ENCODE results near the gene EIF2B5.
"Not testable (repeated sequence)": the region's sequence is repeated elsewhere in the genome, so short reads cannot be mapped to it uniquely, and the experiment has no call there.

The EIF2B5 gene

DNA sequence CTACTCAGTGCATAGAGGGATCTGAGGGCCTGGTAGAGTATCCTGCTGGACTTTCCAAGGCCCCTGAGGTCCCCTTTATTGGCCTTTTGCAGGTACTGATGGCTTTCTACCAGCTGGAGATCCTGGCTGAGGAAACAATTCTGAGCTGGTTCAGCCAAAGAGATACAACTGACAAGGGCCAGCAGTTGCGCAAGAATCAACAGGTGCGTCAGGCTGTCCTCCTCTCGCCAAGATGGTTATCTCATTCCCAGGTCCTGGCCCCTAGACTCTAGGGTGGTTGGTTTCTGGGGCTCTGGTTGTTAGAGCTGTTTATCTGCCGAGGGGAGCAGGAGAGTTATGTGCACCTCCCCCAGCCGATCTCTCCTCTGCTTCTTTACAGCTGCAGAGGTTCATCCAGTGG lies 9.3 kb downstream of the EIF2B5 start:
- Histone ChIP-seq H3K27ac (ENCODE audit: insufficient read depth, low read depth, low read length, poor library complexity, severe bottlenecking) (no peak overlapping the region), H3K36me3 (ENCODE audit: control insufficient read depth, insufficient read depth, low read length) (peaks cover 23% of the 10 kb centered on the region), H3K4me3 (ENCODE audit: insufficient read depth, low read depth, low read length) (no peak overlapping the region), H3K27me3 (ENCODE audit: control insufficient read depth, insufficient read depth, low read length, poor library complexity, severe bottlenecking) (no peaks in the 10 kb centered on the region), H3K9me3 (ENCODE audit: control insufficient read depth, low read length) (no peaks in the 10 kb centered on the region), H3K4me1 (ENCODE audit: control insufficient read depth, insufficient read depth, low read length) (no peaks in the 10 kb centered on the region)
- WGBS, 2 experiments, result 94 to 95% methylated on average over 5 of the region's 5 CpGs

DNA sequence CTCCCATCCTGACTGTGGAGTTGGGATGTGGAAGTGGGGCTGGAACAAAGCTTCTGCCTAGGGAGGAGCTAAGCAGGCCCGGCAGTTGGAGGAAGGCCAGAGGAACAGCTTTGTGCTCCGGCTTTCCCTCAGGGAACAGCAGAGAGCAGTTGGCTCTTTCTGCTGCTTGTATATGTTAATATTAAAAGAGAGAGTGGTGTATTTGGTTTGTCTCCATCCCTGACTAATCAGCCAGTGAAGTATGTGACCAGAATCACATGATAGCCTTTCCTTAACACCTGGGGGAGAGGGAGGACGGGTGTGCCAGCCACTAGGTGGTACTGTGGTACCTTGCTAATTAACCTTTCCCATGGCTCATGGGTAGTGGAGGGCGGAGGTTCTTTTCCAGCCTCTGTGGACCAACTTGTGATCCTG lies 10.0 kb downstream of the EIF2B5 start:
- Histone ChIP-seq H3K4me1 (ENCODE audit: control insufficient read depth, insufficient read depth, low read length) (no peaks in the 10 kb centered on the region), H3K4me3 (ENCODE audit: insufficient read depth, low read depth, low read length) (no peak overlapping the region), H3K27me3 (ENCODE audit: control insufficient read depth, insufficient read depth, low read length, poor library complexity, severe bottlenecking) (no peaks in the 10 kb centered on the region), H3K36me3 (ENCODE audit: control insufficient read depth, insufficient read depth, low read length) (peaks cover 23% of the 10 kb centered on the region), H3K9me3 (ENCODE audit: control insufficient read depth, low read length) (no peaks in the 10 kb centered on the region), H3K27ac (ENCODE audit: insufficient read depth, low read depth, low read length, poor library complexity, severe bottlenecking) (no peak overlapping the region)
- WGBS, 2 experiments, result 82 to 86% methylated on average over 4 of the region's 4 CpGs

DNA sequence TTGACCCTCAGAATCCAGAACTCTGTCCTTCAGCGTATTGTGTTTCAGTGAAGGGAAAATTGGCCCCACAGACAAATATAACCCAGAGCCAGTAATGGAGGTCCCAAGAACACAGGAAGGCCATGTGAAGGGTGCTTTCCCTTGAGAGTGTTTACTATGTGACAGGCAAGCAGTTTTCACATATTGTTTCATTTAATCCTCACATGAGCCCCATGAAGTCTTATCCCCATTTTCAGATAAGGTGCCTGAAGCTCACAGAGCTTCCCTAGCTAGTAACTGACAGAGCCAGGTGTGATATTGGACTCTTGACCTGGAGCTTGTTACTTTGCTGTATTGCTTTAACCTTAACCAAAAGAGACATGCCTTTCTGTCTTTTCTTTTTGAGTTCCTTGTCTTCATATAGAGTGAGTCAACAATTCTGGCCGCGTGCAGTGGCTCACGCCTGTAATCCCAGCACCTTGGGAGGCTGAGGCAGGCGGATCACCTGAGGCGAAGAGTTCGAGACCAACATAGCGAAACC lies 10.7 kb downstream of the EIF2B5 start:
- WGBS, 2 experiments, result 91 to 93% methylated on average over 8 of the region's 8 CpGs
- no peaks in the 10 kb centered on the region for H3K4me1 ChIP-seq (ENCODE audit: control insufficient read depth, insufficient read depth, low read length)
- no peak overlapping the region for H3K4me3 ChIP-seq (ENCODE audit: insufficient read depth, low read depth, low read length)
- H3K9me3 ChIP-seq (ENCODE audit: control insufficient read depth, low read length), result no peaks in the 10 kb centered on the region
- peaks cover 23% of the 10 kb centered on the region for H3K36me3 ChIP-seq (ENCODE audit: control insufficient read depth, insufficient read depth, low read length)
- H3K27me3 ChIP-seq (ENCODE audit: control insufficient read depth, insufficient read depth, low read length, poor library complexity, severe bottlenecking), result no peaks in the 10 kb centered on the region
- H3K27ac ChIP-seq (ENCODE audit: insufficient read depth, low read depth, low read length, poor library complexity, severe bottlenecking), result no peak overlapping the region

DNA sequence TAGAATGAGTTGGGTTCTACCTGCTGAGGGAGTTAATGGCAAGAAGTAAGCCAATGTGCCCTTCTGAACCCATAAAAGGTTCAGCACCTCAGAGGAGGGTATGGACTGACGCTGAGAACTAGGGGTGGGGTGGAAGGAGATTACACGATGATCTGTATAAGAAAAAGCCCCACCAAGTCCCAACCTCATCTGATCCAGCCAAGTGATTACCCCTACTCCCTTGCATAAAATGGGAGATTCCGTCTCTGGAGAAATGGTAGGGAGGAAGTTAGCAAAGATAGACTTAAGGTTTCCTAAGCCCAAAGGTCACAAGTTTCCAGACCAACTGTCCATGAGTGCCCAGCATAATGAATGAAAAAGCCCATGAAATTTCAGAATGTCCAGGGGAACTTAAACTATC lies 12.9 kb downstream of the EIF2B5 start:
- no peaks in the 10 kb centered on the region for H3K4me1 ChIP-seq (ENCODE audit: control insufficient read depth, insufficient read depth, low read length)
- peaks cover 22% of the 10 kb centered on the region for H3K36me3 ChIP-seq (ENCODE audit: control insufficient read depth, insufficient read depth, low read length)
- H3K9me3 ChIP-seq (ENCODE audit: control insufficient read depth, low read length), result no peaks in the 10 kb centered on the region
- H3K4me3 ChIP-seq (ENCODE audit: insufficient read depth, low read depth, low read length), result no peak overlapping the region
- 95 to 98% methylated on average over 3 of the region's 3 CpGs for WGBS, 2 experiments
- H3K27me3 ChIP-seq (ENCODE audit: control insufficient read depth, insufficient read depth, low read length, poor library complexity, severe bottlenecking), result no peaks in the 10 kb centered on the region
- no peak overlapping the region for H3K27ac ChIP-seq (ENCODE audit: insufficient read depth, low read depth, low read length, poor library complexity, severe bottlenecking)

DNA sequence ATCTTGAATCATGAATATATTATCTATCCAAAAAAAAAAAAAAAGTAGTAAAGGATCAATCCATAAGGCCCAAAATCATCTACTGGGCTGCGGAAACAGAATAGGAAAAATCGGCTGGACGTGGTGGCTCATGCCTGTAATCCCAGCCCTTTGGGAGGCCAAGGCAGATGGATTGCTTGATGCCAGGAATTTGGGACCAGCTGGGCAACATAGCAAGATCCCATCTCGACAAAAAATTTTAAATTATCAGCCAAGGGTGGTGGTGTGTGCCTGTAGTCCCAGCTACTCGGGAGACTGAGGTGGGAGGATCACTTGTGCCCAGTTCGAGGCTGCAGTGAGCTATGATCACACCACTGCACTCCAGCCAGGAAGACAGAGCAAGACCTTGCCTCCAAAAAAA lies 14.0 kb downstream of the EIF2B5 start:
- H3K36me3 ChIP-seq (ENCODE audit: control insufficient read depth, insufficient read depth, low read length), result peaks cover 12% of the 10 kb centered on the region
- no peaks in the 10 kb centered on the region for H3K27me3 ChIP-seq (ENCODE audit: control insufficient read depth, insufficient read depth, low read length, poor library complexity, severe bottlenecking)
- H3K27ac ChIP-seq (ENCODE audit: insufficient read depth, low read depth, low read length, poor library complexity, severe bottlenecking), result no peak overlapping the region
- no peak overlapping the region for H3K4me3 ChIP-seq (ENCODE audit: insufficient read depth, low read depth, low read length)
- 90 to 93% methylated on average over 6 of the region's 6 CpGs for WGBS, 2 experiments
- no peaks in the 10 kb centered on the region for H3K4me1 ChIP-seq (ENCODE audit: control insufficient read depth, insufficient read depth, low read length)
- no peaks in the 10 kb centered on the region for H3K9me3 ChIP-seq (ENCODE audit: control insufficient read depth, low read length)

DNA sequence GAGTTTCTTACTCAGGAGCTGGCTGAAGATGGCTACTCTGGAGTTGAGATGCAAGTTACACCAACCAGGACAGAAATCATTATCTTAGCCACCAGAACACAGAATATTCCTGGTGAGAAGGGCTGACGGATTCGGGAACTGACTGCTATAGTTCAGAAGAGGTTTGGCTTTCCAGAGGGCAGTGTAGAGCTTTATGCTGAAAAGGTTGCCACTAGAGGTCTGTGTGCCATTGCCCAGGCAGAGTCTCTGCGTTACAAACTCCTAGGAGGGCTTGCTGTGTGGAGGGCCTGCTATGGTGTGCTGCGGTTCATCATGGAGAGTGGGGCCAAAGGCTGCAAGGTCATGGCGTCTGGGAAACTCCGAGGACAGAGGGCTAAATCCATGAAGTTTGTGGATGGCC lies 14.6 kb downstream of the EIF2B5 start:
- not testable (repeated sequence) for H3K4me3 ChIP-seq (ENCODE audit: insufficient read depth, low read depth, low read length); H3K4me1 ChIP-seq (ENCODE audit: control insufficient read depth, insufficient read depth, low read length); H3K9me3 ChIP-seq (ENCODE audit: control insufficient read depth, low read length); H3K36me3 ChIP-seq (ENCODE audit: control insufficient read depth, insufficient read depth, low read length); H3K27me3 ChIP-seq (ENCODE audit: control insufficient read depth, insufficient read depth, low read length, poor library complexity, severe bottlenecking); H3K27ac ChIP-seq (ENCODE audit: insufficient read depth, low read depth, low read length, poor library complexity, severe bottlenecking)
- 76 to 78% methylated on average over 6 of the region's 6 CpGs for WGBS, 2 experiments

DNA sequence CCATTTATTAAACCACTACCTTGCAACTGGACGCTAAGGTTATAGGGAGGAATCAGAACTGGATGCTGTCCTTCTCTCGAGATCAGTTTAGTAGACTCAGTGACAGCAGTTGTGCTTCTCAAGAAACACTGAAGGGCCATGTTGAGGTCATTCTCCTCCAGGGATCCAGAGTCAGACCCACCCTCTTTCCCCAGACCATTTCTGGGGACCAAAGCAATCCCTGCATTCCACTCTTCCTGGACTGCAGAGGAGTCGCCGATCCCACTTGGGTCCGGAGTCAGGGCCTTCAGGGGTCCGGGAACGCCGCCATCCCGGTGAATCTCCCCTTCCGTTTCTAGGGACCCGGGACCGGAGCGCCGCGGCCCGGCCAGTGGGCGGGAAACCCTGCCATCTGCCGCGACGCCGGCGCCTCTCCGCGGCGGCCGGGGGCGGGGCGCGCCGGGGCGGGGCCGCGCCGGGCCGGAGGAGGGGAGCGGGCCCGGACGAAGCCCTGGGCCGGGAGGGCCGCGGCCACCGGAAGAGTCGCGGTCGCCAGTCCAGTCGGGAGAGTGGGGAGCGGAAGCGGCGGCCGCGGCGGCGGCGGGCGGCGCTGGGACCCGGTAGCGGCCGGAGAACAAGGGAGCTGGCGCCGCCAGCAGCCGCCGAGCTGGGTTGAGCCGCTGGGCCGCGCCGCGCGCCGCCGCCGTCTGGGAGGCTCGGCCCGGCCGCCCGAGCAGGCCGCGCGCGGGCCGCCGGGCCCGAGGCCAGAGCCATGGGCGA lies 19.9 kb downstream of the EIF2B5 start, which contains the start of gene DVL3:
TSS of gene DVL3 (plus strand) at position 493 of the 759 bp plus-strand sequence. CDS start at position 752, 259 bp downstream.
- no peaks in the 10 kb centered on the region for H3K36me3 ChIP-seq (ENCODE audit: control insufficient read depth, insufficient read depth, low read length)
- peak within 1 kb of the TSS; percentile 89 for H3K4me3 ChIP-seq (ENCODE audit: insufficient read depth, low read depth, low read length)
- 1% methylated on average over 84 of the region's 84 CpGs for WGBS, 2 experiments
- no peaks in the 10 kb centered on the region for H3K9me3 ChIP-seq (ENCODE audit: control insufficient read depth, low read length)
- peaks cover 20% of the 10 kb centered on the region for H3K4me1 ChIP-seq (ENCODE audit: control insufficient read depth, insufficient read depth, low read length)
- H3K27ac ChIP-seq (ENCODE audit: insufficient read depth, low read depth, low read length, poor library complexity, severe bottlenecking), result peak within 1 kb of the TSS; percentile 90
- no peaks in the 10 kb centered on the region for H3K27me3 ChIP-seq (ENCODE audit: control insufficient read depth, insufficient read depth, low read length, poor library complexity, severe bottlenecking)

DNA sequence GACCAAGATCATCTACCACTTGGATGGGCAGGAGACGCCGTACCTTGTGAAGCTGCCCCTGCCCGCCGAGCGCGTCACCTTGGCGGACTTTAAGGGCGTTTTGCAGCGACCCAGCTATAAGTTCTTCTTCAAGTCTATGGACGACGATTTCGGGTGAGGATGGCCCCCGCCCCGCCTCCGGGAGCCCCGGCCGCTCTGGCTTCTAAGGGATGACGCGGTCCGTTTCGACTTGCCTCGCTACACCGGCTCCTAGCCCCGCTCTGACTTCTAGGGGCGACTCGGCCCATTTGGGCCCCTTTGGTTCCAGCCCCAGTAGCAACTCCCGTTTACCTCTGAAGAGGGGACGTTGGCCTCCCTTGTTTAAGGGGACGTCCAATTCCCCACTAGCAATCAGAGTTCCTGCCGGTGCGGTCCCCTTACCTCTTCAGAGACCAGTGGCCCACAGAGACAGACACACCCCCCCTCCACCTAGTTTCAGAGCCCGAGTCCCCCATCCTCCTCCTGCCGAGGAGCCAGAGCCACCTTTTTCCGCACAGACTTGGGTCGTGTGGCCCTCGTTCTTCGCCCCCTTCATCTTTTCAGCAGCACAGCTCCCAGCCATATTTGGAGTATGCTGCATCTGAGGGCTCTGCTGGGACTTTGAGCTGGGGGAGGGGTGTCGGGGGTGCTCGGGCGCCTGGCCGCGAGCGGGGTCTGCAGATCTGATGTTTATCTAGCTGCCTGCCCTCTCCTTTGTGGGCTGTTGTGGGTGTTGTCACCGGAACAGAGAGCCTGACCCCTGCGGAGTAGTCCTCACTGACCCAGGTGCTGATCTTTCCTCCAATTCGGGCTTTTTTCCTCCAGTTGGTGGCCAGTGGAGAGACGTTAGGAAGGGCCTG lies 20.7 kb downstream of the EIF2B5 start:
- Histone ChIP-seq H3K36me3 (ENCODE audit: control insufficient read depth, insufficient read depth, low read length) (no peaks in the 10 kb centered on the region), H3K4me1 (ENCODE audit: control insufficient read depth, insufficient read depth, low read length) (peaks cover 20% of the 10 kb centered on the region), H3K27ac (ENCODE audit: insufficient read depth, low read depth, low read length, poor library complexity, severe bottlenecking) (peak overlapping the region; percentile 78), H3K9me3 (ENCODE audit: control insufficient read depth, low read length) (no peaks in the 10 kb centered on the region), H3K27me3 (ENCODE audit: control insufficient read depth, insufficient read depth, low read length, poor library complexity, severe bottlenecking) (no peaks in the 10 kb centered on the region), H3K4me3 (ENCODE audit: insufficient read depth, low read depth, low read length) (peak overlapping the region; percentile 89)
- WGBS, 2 experiments, result 0% methylated on average over 47 of the region's 47 CpGs

DNA sequence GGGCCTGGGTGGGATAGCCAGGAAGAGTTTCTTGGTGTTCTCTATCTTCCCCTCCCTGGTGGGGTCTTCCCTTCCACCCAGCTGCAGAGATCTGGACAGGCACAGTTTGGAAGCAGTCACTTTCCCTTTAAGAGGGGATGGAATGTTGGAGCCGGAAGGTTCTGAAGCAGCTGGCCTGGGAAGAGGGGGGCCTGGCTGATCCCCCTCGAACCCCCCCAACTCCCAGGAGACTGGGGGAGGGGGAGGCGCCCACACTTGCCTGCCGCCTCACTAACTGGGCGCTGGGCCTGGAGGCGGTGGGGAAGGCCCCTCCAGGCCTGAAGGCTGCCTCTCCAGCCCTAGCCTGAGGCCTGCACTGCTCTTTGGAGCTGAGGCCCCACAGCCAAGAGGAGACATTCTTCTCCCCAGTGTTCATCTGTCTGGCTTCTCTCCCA lies 21.4 kb downstream of the EIF2B5 start:
- H3K27ac ChIP-seq (ENCODE audit: insufficient read depth, low read depth, low read length, poor library complexity, severe bottlenecking), result peak overlapping the region; percentile 57
- no peaks in the 10 kb centered on the region for H3K9me3 ChIP-seq (ENCODE audit: control insufficient read depth, low read length)
- H3K4me3 ChIP-seq (ENCODE audit: insufficient read depth, low read depth, low read length), result peak overlapping the region; percentile 89
- peaks cover 20% of the 10 kb centered on the region for H3K4me1 ChIP-seq (ENCODE audit: control insufficient read depth, insufficient read depth, low read length)
- H3K27me3 ChIP-seq (ENCODE audit: control insufficient read depth, insufficient read depth, low read length, poor library complexity, severe bottlenecking), result no peaks in the 10 kb centered on the region
- 1% methylated on average over 6 of the region's 6 CpGs for WGBS, 2 experiments
- no peaks in the 10 kb centered on the region for H3K36me3 ChIP-seq (ENCODE audit: control insufficient read depth, insufficient read depth, low read length)

DNA sequence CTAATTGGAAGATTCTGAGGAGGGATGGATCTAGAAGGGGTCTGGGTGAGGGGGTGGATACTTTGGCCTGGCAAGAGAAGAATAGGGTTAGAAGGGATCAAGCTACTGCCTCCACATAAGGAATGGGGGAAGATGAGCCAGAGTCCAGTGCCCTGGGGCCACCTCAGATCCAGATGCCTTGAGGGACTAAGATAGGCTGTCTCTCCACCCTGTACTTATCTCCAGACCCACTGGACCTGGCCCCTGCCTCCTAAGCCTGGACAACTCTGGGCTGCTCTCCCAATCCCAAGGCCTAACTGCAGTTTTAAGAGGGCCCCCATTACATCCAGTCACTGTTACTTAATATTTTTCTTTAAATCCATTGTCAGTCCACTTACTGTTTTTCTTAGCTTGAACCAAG lies 22.0 kb downstream of the EIF2B5 start:
- H3K4me3 ChIP-seq (ENCODE audit: insufficient read depth, low read depth, low read length), result peak overlapping the region; percentile 89
- H3K27ac ChIP-seq (ENCODE audit: insufficient read depth, low read depth, low read length, poor library complexity, severe bottlenecking), result peak overlapping the region; percentile 57
- no peaks in the 10 kb centered on the region for H3K36me3 ChIP-seq (ENCODE audit: control insufficient read depth, insufficient read depth, low read length)
- no peaks in the 10 kb centered on the region for H3K27me3 ChIP-seq (ENCODE audit: control insufficient read depth, insufficient read depth, low read length, poor library complexity, severe bottlenecking)
- H3K4me1 ChIP-seq (ENCODE audit: control insufficient read depth, insufficient read depth, low read length), result peaks cover 20% of the 10 kb centered on the region
- no peaks in the 10 kb centered on the region for H3K9me3 ChIP-seq (ENCODE audit: control insufficient read depth, low read length)
